Thyroid gland (tissue), 4 donors: ENCODE data around the gene RELB.

Experiments
- POLR2A ChIP-seq, 2 donors: fragments of 450-650 bp; IDR thresholded peaks; one replicate each; pipeline ENCODE4 v1.6.1; 2017; ENCODE audit warnings: antibody characterized with exemption in 2 of 2, mild to moderate bottlenecking in 2 of 2, moderate library complexity in 1 of 2
- TF ChIP-seq, protein P1 (sequence below), 6 experiments: fragments of 200-600 bp in 3 of 6; fragments of 450-650 bp in 3 of 6; sonication (generic) in 3 of 6; IDR thresholded peaks; one replicate each; pipeline ENCODE4 v1.5.1; 2016 to 2019; ENCODE audit warnings: antibody characterized with exemption in 6 of 6, mild to moderate bottlenecking in 2 of 6, inconsistent platforms in 1 of 6, moderate library complexity in 1 of 6

DNA sequence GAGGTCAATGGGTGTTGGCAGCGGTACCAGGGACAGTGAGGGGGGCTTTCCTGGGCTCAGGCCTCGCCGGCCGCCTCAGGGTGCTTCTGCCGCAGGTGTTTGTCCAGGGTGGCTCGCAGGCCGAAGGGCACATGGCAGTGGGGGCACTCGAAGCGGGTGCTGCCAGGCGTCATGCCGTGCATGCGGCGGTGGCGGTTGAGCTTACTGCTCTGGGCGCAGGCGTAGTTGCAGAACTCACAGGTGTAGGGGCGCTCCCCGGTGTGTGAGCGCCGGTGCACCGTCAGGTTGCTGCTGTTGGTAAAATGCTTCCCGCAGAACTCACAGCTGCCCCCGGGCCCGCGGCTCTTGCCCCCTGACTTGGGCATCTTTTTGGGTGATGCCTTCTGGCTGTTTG lies 70.3 kb downstream of the RELB start:
- TF ChIP-seq, protein P1, sequence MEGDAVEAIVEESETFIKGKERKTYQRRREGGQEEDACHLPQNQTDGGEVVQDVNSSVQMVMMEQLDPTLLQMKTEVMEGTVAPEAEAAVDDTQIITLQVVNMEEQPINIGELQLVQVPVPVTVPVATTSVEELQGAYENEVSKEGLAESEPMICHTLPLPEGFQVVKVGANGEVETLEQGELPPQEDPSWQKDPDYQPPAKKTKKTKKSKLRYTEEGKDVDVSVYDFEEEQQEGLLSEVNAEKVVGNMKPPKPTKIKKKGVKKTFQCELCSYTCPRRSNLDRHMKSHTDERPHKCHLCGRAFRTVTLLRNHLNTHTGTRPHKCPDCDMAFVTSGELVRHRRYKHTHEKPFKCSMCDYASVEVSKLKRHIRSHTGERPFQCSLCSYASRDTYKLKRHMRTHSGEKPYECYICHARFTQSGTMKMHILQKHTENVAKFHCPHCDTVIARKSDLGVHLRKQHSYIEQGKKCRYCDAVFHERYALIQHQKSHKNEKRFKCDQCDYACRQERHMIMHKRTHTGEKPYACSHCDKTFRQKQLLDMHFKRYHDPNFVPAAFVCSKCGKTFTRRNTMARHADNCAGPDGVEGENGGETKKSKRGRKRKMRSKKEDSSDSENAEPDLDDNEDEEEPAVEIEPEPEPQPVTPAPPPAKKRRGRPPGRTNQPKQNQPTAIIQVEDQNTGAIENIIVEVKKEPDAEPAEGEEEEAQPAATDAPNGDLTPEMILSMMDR (IDR thresholded peaks at IDR 0.05): no peak
- no peak for TF ChIP-seq POLR2A (IDR thresholded peaks at IDR 0.05)
